GM23338 (cell line): ENCODE data around the gene RPUSD3. TPM values are rescaled to one million over a fixed set of nuclear protein-coding genes. Genes with fewer than 3 reads are reported as not detected.
A peak's percentile ranks its signal among the peaks of the same experiment; 100 is the strongest.

Source experiments
- ATAC-seq: fragments of 200-7000 bp; cut with Tn5 transposase; 3 replicates; pipeline ENCODE4 v1.9.1; 2020
- DNase-seq: peaks from one replicate; pipeline ENCODE4 v3.0.0-alpha.2; 2015; ENCODE audit warnings: low spot score
- H2AFZ ChIP-seq: fragments of 200-600 bp; sonication (generic); 2 replicates; pipeline ENCODE4 v1.8.0; 2016; ENCODE audit warnings: antibody characterized with exemption, mild to moderate bottlenecking, moderate library complexity
- H3F3A ChIP-seq: fragments of 200-600 bp; sonication (generic); replicated peaks from 2 replicates; pipeline ENCODE4 v1.8.0; 2017; ENCODE audit warnings: antibody characterized with exemption, mixed run types, low read depth
- H3K27ac ChIP-seq: fragments of 200-600 bp; sonication (generic); 2 replicates; pipeline ENCODE4 v1.6.1; 2016; ENCODE audit warnings: low read depth
- H3K27me3 ChIP-seq: fragments of 200-600 bp; sonication (generic); 2 replicates; pipeline ENCODE4 v1.8.0; 2016; ENCODE audit warnings: mild to moderate bottlenecking, mixed run types, moderate library complexity; ENCODE audit not compliant: insufficient read depth
- H3K36me3 ChIP-seq: fragments of 200-600 bp; sonication (generic); 2 replicates; pipeline ENCODE4 v1.8.0; 2016; ENCODE audit warnings: mild to moderate bottlenecking; ENCODE audit not compliant: insufficient read depth
- H3K4me1 ChIP-seq: fragments of 200-600 bp; sonication (generic); 2 replicates; pipeline ENCODE4 v1.8.0; 2016; ENCODE audit warnings: mild to moderate bottlenecking, moderate library complexity; ENCODE audit not compliant: insufficient read depth
- H3K4me2 ChIP-seq: fragments of 200-600 bp; sonication (generic); 2 replicates; pipeline ENCODE4 v1.7.1; 2017; ENCODE audit warnings: mixed run types
- H3K4me3 ChIP-seq: fragments of 200-600 bp; sonication (generic); 2 replicates; pipeline ENCODE4 v1.6.1; 2016; ENCODE audit warnings: mixed run types
- H3K79me2 ChIP-seq: fragments of 200-600 bp; sonication (generic); replicated peaks from 2 replicates; pipeline ENCODE4 v1.8.0; 2017; ENCODE audit warnings: mild to moderate bottlenecking; ENCODE audit not compliant: insufficient read depth
- H3K9me2 ChIP-seq: fragments of 200-600 bp; sonication (generic); 2 replicates; pipeline ENCODE4 v1.8.0; 2017; ENCODE audit not compliant: insufficient read depth
- H4K20me1 ChIP-seq: fragments of 200-600 bp; sonication (generic); replicated peaks from 2 replicates; pipeline ENCODE4 v1.8.0; 2017; ENCODE audit warnings: mild to moderate bottlenecking; ENCODE audit not compliant: insufficient read depth
- H3K27ac Mint-ChIP-seq: 2 replicates; pipeline ENCODE4 v1.8.0; 2020; ENCODE audit warnings: inconsistent platforms, mild to moderate bottlenecking, moderate library complexity, mixed read lengths
- H3K27me3 Mint-ChIP-seq: 3 replicates; pipeline ENCODE4 v1.8.0; 2022; ENCODE audit warnings: low read depth, mild to moderate bottlenecking, moderate library complexity, mixed read lengths, inconsistent platforms; ENCODE audit not compliant: insufficient read depth, poor library complexity
- H3K36me3 Mint-ChIP-seq: 3 replicates; pipeline ENCODE4 v1.8.0; 2021; ENCODE audit warnings: low read depth, mild to moderate bottlenecking, inconsistent platforms, moderate library complexity, mixed read lengths
- H3K4me1 Mint-ChIP-seq: 3 replicates; pipeline ENCODE4 v1.8.0; 2020; ENCODE audit warnings: mild to moderate bottlenecking, inconsistent platforms, mixed read lengths
- H3K4me3 Mint-ChIP-seq: 3 replicates; pipeline ENCODE4 v1.8.0; 2021; ENCODE audit warnings: moderate library complexity, mild to moderate bottlenecking, inconsistent platforms, mixed read lengths
- H3K9me3 Mint-ChIP-seq: 3 replicates; pipeline ENCODE4 v1.8.0; 2020; ENCODE audit warnings: moderate library complexity, mild to moderate bottlenecking, inconsistent platforms, mixed read lengths
- CREB1 ChIP-seq: fragments of 250-450 bp; sonication (Bioruptor Pico); IDR thresholded peaks from 2 replicates; pipeline ENCODE4 v1.5.0; 2020; ENCODE audit warnings: low read depth, mild to moderate bottlenecking, moderate library complexity
- EZH2 ChIP-seq: fragments of 200-600 bp; sonication (generic); IDR thresholded peaks from one replicate; pipeline ENCODE4 v1.8.0; 2017; ENCODE audit warnings: antibody characterized with exemption, mild to moderate bottlenecking, low read depth; ENCODE audit not compliant: unreplicated experiment
- EZH2phosphoT487 ChIP-seq: fragments of 200-600 bp; sonication (generic); IDR thresholded peaks from one replicate; pipeline ENCODE4 v1.8.1; 2018; ENCODE audit warnings: antibody characterized with exemption; ENCODE audit not compliant: unreplicated experiment
- JUNB ChIP-seq: IDR thresholded peaks from one replicate; pipeline ENCODE4 v1.6.1; 2016; ENCODE audit warnings: antibody characterized with exemption; ENCODE audit not compliant: unreplicated experiment
- NANOG ChIP-seq: IDR thresholded peaks from 2 replicates; pipeline ENCODE4 v1.6.1; 2016; ENCODE audit warnings: antibody characterized with exemption, borderline replicate concordance
- POLR2AphosphoS5 ChIP-seq: IDR thresholded peaks from 2 replicates; pipeline ENCODE4 v1.6.1; 2016; ENCODE audit warnings: antibody characterized with exemption, low read depth
- REST ChIP-seq: IDR thresholded peaks from one replicate; pipeline ENCODE4 v1.6.1; 2018; ENCODE audit warnings: antibody characterized with exemption; ENCODE audit not compliant: unreplicated experiment
- STAT1 ChIP-seq: IDR thresholded peaks from one replicate; pipeline ENCODE4 v1.6.1; 2016; ENCODE audit warnings: antibody characterized with exemption; ENCODE audit not compliant: unreplicated experiment
- ZNF114 ChIP-seq: fragments of 250-450 bp; sonication (Bioruptor Pico); IDR thresholded peaks from 2 replicates; pipeline ENCODE4 v1.5.0; 2020; ENCODE audit warnings: mild to moderate bottlenecking, moderate library complexity
- ZNF331 ChIP-seq: fragments of 250-450 bp; sonication (Bioruptor Pico); IDR thresholded peaks from 2 replicates; pipeline ENCODE4 v1.5.0; 2020; ENCODE audit warnings: low read depth, mild to moderate bottlenecking, moderate library complexity
- polyA plus RNA-seq: library from polyadenylated mRNA; unstranded; fragments of >200 nt; fragmentation: Nextera tagmentation; extraction: Ambion mirVana; gene quantifications from 2 replicates; pipeline ENCODE4 v1.2.1, GENCODE V29; 2016
- total RNA-seq: library from RNA; depleted of rRNA; stranded (reverse); fragments of >200 nt; shearing (Covaris generic); gene quantifications from 2 replicates; pipeline ENCODE4 v1.2.3, GENCODE V29; 2014
- TF ChIP-seq, protein P1 (sequence below): IDR thresholded peaks from 2 replicates; pipeline ENCODE4 v1.6.1; 2016; ENCODE audit warnings: antibody characterized with exemption
- TF ChIP-seq, protein P2 (sequence below): fragments of 250-450 bp; sonication (Bioruptor Pico); IDR thresholded peaks from 2 replicates; pipeline ENCODE4 v1.5.0; 2020; ENCODE audit warnings: mild to moderate bottlenecking, moderate library complexity
- TF ChIP-seq, protein P3 (sequence below), 2 experiments: fragments of 200-600 bp in 1 of 2; sonication (generic) in 1 of 2; conservative IDR thresholded peaks; 2 replicates each; pipeline versions ENCODE4 v1.5.1 to v1.6.1; 2016 to 2017; ENCODE audit warnings: antibody characterized with exemption in 2 of 2, low read depth in 2 of 2, mild to moderate bottlenecking in 2 of 2, moderate library complexity in 1 of 2

Gene RPUSD3
- total and polyA plus RNA-seq, 2 experiments from 2014 or later = 64.3 to 73.4 TPM

- no peaks in the 10 kb centered on the region for H3K36me3 ChIP-seq
- no peaks in the 10 kb centered on the region for H3K9me3 Mint-ChIP-seq
- DNase-seq (no peak), ATAC-seq (no peak)
- H3K36me3 Mint-ChIP-seq = no peaks in the 10 kb centered on the region
- no peaks in the 10 kb centered on the region for H3F3A ChIP-seq
- no peaks in the 10 kb centered on the region for H3K27me3 ChIP-seq
- H3K4me1 ChIP-seq = no peaks in the 10 kb centered on the region; the same call in 1 of the 2 replicates
- H3K4me2 ChIP-seq = no peak overlapping the region
- H3K4me1 Mint-ChIP-seq = peaks cover under 1% of the 10 kb centered on the region; the same call in 2 of the 3 replicates
- no peak overlapping the region for H3K4me3 ChIP-seq
- H3K27me3 Mint-ChIP-seq = peaks cover 15% of the 10 kb centered on the region
- H4K20me1 ChIP-seq = no peaks in the 10 kb centered on the region
- peak overlapping the region; percentile 32; the same call in 1 of the 2 replicates for H2AFZ ChIP-seq
- no peaks in the 10 kb centered on the region for H3K9me2 ChIP-seq
- no peak overlapping the region for H3K27ac ChIP-seq
- TF ChIP-seq STAT1 (no peak), JUNB (no peak), EZH2phosphoT487 (no peak), EZH2 (no peak), REST (no peak), NANOG (no peak), ZNF331 (CRISPR knock-in tag) (no peak), ZNF114 (CRISPR knock-in tag) (no peak), POLR2AphosphoS5 (no peak), CREB1 (CRISPR knock-in tag) (no peak)
- TF ChIP-seq, protein P1, sequence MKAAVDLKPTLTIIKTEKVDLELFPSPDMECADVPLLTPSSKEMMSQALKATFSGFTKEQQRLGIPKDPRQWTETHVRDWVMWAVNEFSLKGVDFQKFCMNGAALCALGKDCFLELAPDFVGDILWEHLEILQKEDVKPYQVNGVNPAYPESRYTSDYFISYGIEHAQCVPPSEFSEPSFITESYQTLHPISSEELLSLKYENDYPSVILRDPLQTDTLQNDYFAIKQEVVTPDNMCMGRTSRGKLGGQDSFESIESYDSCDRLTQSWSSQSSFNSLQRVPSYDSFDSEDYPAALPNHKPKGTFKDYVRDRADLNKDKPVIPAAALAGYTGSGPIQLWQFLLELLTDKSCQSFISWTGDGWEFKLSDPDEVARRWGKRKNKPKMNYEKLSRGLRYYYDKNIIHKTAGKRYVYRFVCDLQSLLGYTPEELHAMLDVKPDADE = no peak
- TF ChIP-seq, protein P2, sequence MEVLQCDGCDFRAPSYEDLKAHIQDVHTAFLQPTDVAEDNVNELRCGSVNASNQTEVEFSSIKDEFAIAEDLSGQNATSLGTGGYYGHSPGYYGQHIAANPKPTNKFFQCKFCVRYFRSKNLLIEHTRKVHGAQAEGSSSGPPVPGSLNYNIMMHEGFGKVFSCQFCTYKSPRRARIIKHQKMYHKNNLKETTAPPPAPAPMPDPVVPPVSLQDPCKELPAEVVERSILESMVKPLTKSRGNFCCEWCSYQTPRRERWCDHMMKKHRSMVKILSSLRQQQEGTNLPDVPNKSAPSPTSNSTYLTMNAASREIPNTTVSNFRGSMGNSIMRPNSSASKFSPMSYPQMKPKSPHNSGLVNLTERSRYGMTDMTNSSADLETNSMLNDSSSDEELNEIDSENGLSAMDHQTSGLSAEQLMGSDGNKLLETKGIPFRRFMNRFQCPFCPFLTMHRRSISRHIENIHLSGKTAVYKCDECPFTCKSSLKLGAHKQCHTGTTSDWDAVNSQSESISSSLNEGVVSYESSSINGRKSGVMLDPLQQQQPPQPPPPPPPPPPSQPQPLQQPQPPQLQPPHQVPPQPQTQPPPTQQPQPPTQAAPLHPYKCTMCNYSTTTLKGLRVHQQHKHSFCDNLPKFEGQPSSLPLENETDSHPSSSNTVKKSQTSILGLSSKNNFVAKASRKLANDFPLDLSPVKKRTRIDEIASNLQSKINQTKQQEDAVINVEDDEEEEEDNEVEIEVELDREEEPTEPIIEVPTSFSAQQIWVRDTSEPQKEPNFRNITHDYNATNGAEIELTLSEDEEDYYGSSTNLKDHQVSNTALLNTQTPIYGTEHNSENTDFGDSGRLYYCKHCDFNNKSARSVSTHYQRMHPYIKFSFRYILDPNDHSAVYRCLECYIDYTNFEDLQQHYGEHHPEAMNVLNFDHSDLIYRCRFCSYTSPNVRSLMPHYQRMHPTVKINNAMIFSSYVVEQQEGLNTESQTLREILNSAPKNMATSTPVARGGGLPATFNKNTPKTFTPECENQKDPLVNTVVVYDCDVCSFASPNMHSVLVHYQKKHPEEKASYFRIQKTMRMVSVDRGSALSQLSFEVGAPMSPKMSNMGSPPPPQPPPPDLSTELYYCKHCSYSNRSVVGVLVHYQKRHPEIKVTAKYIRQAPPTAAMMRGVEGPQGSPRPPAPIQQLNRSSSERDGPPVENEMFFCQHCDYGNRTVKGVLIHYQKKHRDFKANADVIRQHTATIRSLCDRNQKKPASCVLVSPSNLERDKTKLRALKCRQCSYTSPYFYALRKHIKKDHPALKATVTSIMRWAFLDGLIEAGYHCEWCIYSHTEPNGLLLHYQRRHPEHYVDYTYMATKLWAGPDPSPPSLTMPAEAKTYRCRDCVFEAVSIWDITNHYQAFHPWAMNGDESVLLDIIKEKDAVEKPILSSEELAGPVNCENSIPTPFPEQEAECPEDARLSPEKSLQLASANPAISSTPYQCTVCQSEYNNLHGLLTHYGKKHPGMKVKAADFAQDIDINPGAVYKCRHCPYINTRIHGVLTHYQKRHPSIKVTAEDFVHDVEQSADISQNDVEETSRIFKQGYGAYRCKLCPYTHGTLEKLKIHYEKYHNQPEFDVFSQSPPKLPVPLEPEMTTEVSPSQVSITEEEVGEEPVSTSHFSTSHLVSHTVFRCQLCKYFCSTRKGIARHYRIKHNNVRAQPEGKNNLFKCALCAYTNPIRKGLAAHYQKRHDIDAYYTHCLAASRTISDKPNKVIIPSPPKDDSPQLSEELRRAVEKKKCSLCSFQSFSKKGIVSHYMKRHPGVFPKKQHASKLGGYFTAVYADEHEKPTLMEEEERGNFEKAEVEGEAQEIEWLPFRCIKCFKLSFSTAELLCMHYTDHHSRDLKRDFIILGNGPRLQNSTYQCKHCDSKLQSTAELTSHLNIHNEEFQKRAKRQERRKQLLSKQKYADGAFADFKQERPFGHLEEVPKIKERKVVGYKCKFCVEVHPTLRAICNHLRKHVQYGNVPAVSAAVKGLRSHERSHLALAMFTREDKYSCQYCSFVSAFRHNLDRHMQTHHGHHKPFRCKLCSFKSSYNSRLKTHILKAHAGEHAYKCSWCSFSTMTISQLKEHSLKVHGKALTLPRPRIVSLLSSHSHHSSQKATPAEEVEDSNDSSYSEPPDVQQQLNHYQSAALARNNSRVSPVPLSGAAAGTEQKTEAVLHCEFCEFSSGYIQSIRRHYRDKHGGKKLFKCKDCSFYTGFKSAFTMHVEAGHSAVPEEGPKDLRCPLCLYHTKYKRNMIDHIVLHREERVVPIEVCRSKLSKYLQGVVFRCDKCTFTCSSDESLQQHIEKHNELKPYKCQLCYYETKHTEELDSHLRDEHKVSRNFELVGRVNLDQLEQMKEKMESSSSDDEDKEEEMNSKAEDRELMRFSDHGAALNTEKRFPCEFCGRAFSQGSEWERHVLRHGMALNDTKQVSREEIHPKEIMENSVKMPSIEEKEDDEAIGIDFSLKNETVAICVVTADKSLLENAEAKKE (CRISPR knock-in tag) = no peak
- TF ChIP-seq, protein P3, sequence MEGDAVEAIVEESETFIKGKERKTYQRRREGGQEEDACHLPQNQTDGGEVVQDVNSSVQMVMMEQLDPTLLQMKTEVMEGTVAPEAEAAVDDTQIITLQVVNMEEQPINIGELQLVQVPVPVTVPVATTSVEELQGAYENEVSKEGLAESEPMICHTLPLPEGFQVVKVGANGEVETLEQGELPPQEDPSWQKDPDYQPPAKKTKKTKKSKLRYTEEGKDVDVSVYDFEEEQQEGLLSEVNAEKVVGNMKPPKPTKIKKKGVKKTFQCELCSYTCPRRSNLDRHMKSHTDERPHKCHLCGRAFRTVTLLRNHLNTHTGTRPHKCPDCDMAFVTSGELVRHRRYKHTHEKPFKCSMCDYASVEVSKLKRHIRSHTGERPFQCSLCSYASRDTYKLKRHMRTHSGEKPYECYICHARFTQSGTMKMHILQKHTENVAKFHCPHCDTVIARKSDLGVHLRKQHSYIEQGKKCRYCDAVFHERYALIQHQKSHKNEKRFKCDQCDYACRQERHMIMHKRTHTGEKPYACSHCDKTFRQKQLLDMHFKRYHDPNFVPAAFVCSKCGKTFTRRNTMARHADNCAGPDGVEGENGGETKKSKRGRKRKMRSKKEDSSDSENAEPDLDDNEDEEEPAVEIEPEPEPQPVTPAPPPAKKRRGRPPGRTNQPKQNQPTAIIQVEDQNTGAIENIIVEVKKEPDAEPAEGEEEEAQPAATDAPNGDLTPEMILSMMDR (conservative IDR thresholded peaks at IDR 0.05; ENCODE audit: low read depth in 2 of 2) = no peak
- H3K79me2 ChIP-seq = no peaks in the 10 kb centered on the region
- H3K4me3 Mint-ChIP-seq = no peak overlapping the region
- H3K27ac Mint-ChIP-seq = no peak overlapping the region
Observed at GRCh38 chr3:9867106-9867505, 23.3 kb upstream of the RPUSD3 start.
